Nephron (organoid): ENCODE measurements around the gene NMRK1.

ENCODE experiments used
- H3K27ac Mint-ChIP-seq, 3 experiments: 2 replicates each; pipeline ENCODE4 v1.8.0; 2020; ENCODE audit warnings: mixed read lengths in 3 of 3, mild to moderate bottlenecking in 2 of 3, moderate library complexity in 1 of 3
- H3K27me3 Mint-ChIP-seq: 2 replicates; pipeline ENCODE4 v1.8.0; 2021; ENCODE audit warnings: low read depth, mild to moderate bottlenecking, moderate library complexity, mixed read lengths
- H3K36me3 Mint-ChIP-seq: 2 replicates; pipeline ENCODE4 v1.8.0; 2020; ENCODE audit warnings: low read depth, mixed read lengths
- H3K4me1 Mint-ChIP-seq: 2 replicates; pipeline ENCODE4 v1.8.0; 2020; ENCODE audit warnings: mixed read lengths
- H3K4me3 Mint-ChIP-seq, 3 experiments: 2 replicates each; pipeline ENCODE4 v1.8.0; 2020; ENCODE audit warnings: mild to moderate bottlenecking in 3 of 3, mixed read lengths in 3 of 3, moderate library complexity in 2 of 3
- H3K9me3 Mint-ChIP-seq: 2 replicates; pipeline ENCODE4 v1.8.0; 2020; ENCODE audit warnings: mixed read lengths
- TF ChIP-seq, protein P1 (sequence below), 3 experiments: fragments of 200-600 bp; sonication (generic); IDR thresholded peaks; one replicate each; pipeline ENCODE4 v1.5.0; 2021; ENCODE audit warnings: antibody characterized with exemption in 3 of 3; ENCODE audit not compliant: unreplicated experiment in 3 of 3

Gene NMRK1

DNA sequence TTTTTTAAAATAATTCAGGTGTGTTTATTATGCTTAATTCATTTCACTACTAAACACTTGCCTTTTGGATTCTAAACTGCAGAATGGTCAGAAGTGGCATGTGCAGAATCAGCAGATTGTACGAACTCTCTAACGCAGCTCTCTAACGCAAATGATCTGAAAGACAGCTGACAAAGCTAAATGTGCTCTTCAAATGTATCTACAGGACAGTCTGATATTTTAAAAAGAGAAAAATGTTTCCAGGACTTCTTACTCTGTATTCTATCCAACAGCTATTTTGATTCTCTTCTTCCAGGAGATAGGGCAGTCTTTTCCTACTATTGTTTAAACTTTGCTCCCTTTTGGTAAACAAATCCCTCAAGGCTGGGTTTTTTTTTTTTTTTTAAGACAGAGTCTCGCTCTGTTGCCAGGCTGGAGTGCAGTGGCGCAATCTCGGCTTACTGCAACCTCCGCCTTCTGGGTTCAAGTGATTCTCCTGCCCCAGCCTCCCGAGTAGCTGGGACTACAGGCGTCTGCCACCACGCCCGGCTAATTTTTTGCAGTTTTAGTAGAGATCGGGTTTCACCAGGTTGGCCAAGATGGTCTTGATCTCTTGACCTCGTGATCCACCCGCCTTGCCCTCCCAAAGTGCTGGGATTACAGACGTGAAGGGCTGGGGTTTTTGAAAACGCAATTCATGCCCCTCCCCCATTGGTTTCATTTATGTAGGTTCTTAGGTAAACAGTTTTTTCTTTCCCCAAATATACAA lies 1.2 kb downstream of the NMRK1 start:
- Mint-ChIP-seq H3K4me1 (peaks cover 31% of the 10 kb centered on the region), H3K27ac (peak overlapping the region; percentile 72 to 85 (median 83)), H3K4me3 (peak overlapping the region; percentile 89 to 96 (median 94)), H3K9me3 (no peaks in the 10 kb centered on the region), H3K27me3 (peaks cover 7% of the 10 kb centered on the region), H3K36me3 (no peaks in the 10 kb centered on the region)
- TF ChIP-seq, protein P1, sequence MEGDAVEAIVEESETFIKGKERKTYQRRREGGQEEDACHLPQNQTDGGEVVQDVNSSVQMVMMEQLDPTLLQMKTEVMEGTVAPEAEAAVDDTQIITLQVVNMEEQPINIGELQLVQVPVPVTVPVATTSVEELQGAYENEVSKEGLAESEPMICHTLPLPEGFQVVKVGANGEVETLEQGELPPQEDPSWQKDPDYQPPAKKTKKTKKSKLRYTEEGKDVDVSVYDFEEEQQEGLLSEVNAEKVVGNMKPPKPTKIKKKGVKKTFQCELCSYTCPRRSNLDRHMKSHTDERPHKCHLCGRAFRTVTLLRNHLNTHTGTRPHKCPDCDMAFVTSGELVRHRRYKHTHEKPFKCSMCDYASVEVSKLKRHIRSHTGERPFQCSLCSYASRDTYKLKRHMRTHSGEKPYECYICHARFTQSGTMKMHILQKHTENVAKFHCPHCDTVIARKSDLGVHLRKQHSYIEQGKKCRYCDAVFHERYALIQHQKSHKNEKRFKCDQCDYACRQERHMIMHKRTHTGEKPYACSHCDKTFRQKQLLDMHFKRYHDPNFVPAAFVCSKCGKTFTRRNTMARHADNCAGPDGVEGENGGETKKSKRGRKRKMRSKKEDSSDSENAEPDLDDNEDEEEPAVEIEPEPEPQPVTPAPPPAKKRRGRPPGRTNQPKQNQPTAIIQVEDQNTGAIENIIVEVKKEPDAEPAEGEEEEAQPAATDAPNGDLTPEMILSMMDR (IDR thresholded peaks at IDR 0.05; ENCODE audit: unreplicated experiment in 3 of 3) = no peak

DNA sequence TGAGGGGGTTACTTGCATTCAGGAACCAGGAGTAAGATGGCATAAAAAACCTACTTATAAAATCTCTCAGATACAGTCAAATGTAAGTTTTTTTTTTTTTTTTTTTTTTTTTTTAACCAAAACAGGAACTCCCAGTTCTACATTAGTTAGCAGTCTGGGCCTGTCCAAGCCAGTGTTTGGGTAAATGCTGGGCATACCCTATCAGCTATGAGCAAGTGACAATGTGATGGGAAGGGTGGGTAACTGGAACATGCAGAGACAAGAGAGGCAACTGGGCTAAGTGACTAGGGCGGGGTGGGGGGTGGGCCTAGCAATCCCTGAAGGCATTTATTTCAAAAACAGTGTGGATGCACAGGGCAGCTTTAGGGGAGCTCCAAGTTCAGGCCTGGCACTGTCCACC lies 2.3 kb downstream of the NMRK1 start:
- Mint-ChIP-seq H3K4me3 (peak overlapping the region; percentile 49 to 70 (median 66)), H3K4me1 (peaks cover 31% of the 10 kb centered on the region), H3K9me3 (no peaks in the 10 kb centered on the region), H3K27me3 (peaks cover 4% of the 10 kb centered on the region), H3K27ac (no peak overlapping the region), H3K36me3 (no peaks in the 10 kb centered on the region)
- TF ChIP-seq, protein P1 (IDR thresholded peaks at IDR 0.05; ENCODE audit: unreplicated experiment in 3 of 3) = no peak

GRCh38 chr9:75084081-75084672 lies 3.8 kb downstream of the NMRK1 start:
- TF ChIP-seq, protein P1 (IDR thresholded peaks at IDR 0.05; ENCODE audit: unreplicated experiment in 3 of 3) = no peak
- no peaks in the 10 kb centered on the region for H3K9me3 Mint-ChIP-seq
- H3K36me3 Mint-ChIP-seq = no peaks in the 10 kb centered on the region
- no peak overlapping the region for H3K27ac Mint-ChIP-seq
- no peak overlapping the region for H3K4me3 Mint-ChIP-seq
- H3K4me1 Mint-ChIP-seq = peaks cover 23% of the 10 kb centered on the region
- H3K27me3 Mint-ChIP-seq = peaks cover 4% of the 10 kb centered on the region

DNA sequence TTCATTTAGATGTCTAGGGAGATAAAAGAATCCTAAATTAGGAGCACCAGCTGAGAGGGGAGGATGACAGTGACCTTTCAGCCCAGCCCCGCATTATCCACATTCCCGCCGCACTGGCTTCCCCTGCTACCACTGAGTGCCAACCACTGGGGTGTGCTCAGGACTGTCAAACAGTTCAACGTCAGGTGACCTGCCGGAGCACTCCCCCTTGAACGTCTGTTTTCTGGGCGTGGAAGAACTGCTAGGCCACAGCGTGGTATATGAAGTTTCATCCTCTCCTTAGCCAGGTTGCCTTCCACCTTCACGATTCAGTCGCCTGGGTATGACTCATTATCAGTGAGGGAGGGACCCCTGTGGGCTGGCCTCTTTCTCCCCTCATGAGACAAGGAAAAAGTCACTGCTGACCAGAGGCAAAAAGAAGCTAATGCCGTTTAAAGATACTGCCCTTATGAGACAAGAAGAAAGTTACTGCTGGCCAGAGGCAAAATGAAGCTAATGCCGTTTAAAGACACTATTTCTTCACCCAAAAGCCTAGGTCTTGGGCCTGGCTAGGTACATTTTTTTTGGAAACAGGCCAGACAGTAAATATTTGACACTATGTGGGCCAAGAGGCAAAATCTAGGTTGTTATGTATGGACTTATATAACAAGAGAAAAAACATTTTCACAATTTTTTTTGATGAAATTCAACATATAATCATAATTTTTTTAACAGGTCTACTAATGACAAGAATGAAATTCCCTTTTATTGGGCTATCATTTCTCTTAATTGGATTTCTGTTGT lies 4.6 kb downstream of the NMRK1 start:
- Mint-ChIP-seq H3K36me3 (no peaks in the 10 kb centered on the region), H3K9me3 (no peaks in the 10 kb centered on the region), H3K4me3 (no peak overlapping the region), H3K4me1 (peaks cover 18% of the 10 kb centered on the region), H3K27me3 (peaks cover 4% of the 10 kb centered on the region), H3K27ac (peak overlapping the region in 1 of 3 experiments; percentile 8)
- TF ChIP-seq, protein P1 (IDR thresholded peaks at IDR 0.05; ENCODE audit: unreplicated experiment in 3 of 3) = no peak

DNA sequence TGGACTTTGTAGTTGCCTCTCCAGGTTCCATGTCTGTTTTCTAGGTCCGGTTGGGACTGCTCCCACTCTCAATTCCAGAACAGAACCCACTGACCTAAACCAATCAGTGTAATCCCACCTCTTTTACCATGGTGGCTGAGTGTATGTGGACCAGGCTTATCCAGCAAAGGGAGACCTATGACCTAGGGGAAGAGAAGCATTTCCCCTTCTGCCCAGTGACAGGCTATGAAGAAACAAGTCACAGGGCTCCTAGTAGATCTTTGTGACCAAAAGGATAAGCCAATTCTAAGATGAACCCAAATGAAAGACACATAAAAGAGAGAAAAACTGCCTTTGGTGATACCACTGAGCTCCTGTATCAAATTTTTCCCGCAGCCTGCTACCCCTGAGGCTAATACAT lies 6.3 kb downstream of the NMRK1 start:
- Mint-ChIP-seq H3K4me1 (peaks cover 13% of the 10 kb centered on the region), H3K9me3 (no peaks in the 10 kb centered on the region), H3K27me3 (peaks cover 4% of the 10 kb centered on the region), H3K27ac (no peak overlapping the region), H3K36me3 (no peaks in the 10 kb centered on the region), H3K4me3 (no peak overlapping the region)
- TF ChIP-seq, protein P1 (IDR thresholded peaks at IDR 0.05; ENCODE audit: unreplicated experiment in 3 of 3) = no peak
